CD4-positive, alpha-beta memory T cell (primary cell): ENCODE results near the gene CYREN. TPM values are rescaled to one million over a fixed set of nuclear protein-coding genes. Genes with fewer than 3 reads are reported as not detected.
A peak's percentile ranks its signal among the peaks of the same experiment; 100 is the strongest.

ENCODE experiments used
- CTCF ChIA-PET: fragments of 350-600 bp; sonication (Branson Sonifier 250); formaldehyde crosslinking; loops from one replicate; lab custom pipeline; 2021; ENCODE audit warnings: inconsistent platforms; ENCODE audit not compliant: partially characterized antibody; lab: Charles Lee
- POLR2A ChIA-PET: fragments of 350-600 bp; sonication (Branson Sonifier 250); formaldehyde crosslinking; loops from one replicate; lab custom pipeline; 2021; ENCODE audit not compliant: partially characterized antibody; lab: Charles Lee
- DNase-seq, 5 donors: peaks; one replicate each; pipeline versions ENCODE4 v3.0.0 to v3.0.0-alpha.2; 2020 to 2022; ENCODE audit warnings: mixed read lengths in 1 of 5
- H3K27ac ChIP-seq: one replicate; pipeline ENCODE4 v1.7.0; 2013; ENCODE audit warnings: low read depth, low read length
- H3K27me3 ChIP-seq: 2 replicates; pipeline ENCODE4 v1.7.0; 2013; ENCODE audit warnings: mild to moderate bottlenecking, low read length, moderate library complexity; ENCODE audit not compliant: insufficient read depth
- H3K36me3 ChIP-seq: 2 replicates; pipeline ENCODE4 v1.7.0; 2013; ENCODE audit warnings: mild to moderate bottlenecking, low read length, moderate library complexity; ENCODE audit not compliant: insufficient read depth
- H3K4me1 ChIP-seq: 2 replicates; pipeline ENCODE4 v1.7.0; 2013; ENCODE audit warnings: mild to moderate bottlenecking, low read length, moderate library complexity; ENCODE audit not compliant: insufficient read depth
- H3K4me3 ChIP-seq, 2 donors: one replicate each; pipeline ENCODE4 v1.7.0; 2013; ENCODE audit warnings: low read length in 2 of 2, mild to moderate bottlenecking in 1 of 2
- H3K9me3 ChIP-seq, 2 donors: one replicate each; pipeline ENCODE4 v1.7.0; 2013; ENCODE audit warnings: low read length in 2 of 2, control low read depth in 1 of 2; ENCODE audit not compliant: control insufficient read depth in 1 of 2
- H3K27ac Mint-ChIP-seq, 7 donors: one replicate each; pipeline ENCODE4 v1.8.0; 2020 to 2021; ENCODE audit warnings: mixed read lengths in 7 of 7, mild to moderate bottlenecking in 6 of 7, inconsistent platforms in 3 of 7, moderate library complexity in 3 of 7
- H3K27me3 Mint-ChIP-seq, 2 donors: one replicate each; pipeline ENCODE4 v1.8.0; 2020 to 2021; ENCODE audit warnings: mixed read lengths in 2 of 2
- H3K36me3 Mint-ChIP-seq, 2 donors: one replicate each; pipeline ENCODE4 v1.8.0; 2020 to 2021; ENCODE audit warnings: mixed read lengths in 2 of 2, inconsistent platforms in 1 of 2, mild to moderate bottlenecking in 1 of 2
- H3K4me1 Mint-ChIP-seq, 4 donors: one replicate each; pipeline ENCODE4 v1.8.0; 2020 to 2021; ENCODE audit warnings: mixed read lengths in 4 of 4, mild to moderate bottlenecking in 1 of 4
- H3K4me3 Mint-ChIP-seq, 8 donors: one replicate each; pipeline ENCODE4 v1.8.0; 2020 to 2021; ENCODE audit warnings: mixed read lengths in 8 of 8, mild to moderate bottlenecking in 7 of 8, moderate library complexity in 6 of 8, inconsistent platforms in 3 of 8
- H3K9me3 Mint-ChIP-seq, 8 donors: one replicate each; pipeline ENCODE4 v1.8.0; 2020 to 2021; ENCODE audit warnings: mixed read lengths in 8 of 8, mild to moderate bottlenecking in 5 of 8, inconsistent platforms in 3 of 8, moderate library complexity in 1 of 8
- intact Hi-C: fragments of 100-400 bp; cut with micrococcal nuclease; formaldehyde crosslinking; loops from one replicate; pipeline ENCODE4 v1.15.1; 2023
- polyA plus RNA-seq, 2 donors: library from polyadenylated mRNA; unstranded; fragments of 300-500 nt; fragmentation: Illumina TruSeq; gene quantifications; one replicate each; pipeline ENCODE4 v1.2.3, GENCODE V29; 2021
- total RNA-seq, 2 experiments: library from RNA; stranded (reverse); gene quantifications; one replicate each; pipeline ENCODE4 v1.2.3, GENCODE V29; 2021

The CYREN gene
- total and polyA plus RNA-seq, 4 experiments from 2014 or later = 35.2 to 52.9 (median 45.9) TPM

DNA sequence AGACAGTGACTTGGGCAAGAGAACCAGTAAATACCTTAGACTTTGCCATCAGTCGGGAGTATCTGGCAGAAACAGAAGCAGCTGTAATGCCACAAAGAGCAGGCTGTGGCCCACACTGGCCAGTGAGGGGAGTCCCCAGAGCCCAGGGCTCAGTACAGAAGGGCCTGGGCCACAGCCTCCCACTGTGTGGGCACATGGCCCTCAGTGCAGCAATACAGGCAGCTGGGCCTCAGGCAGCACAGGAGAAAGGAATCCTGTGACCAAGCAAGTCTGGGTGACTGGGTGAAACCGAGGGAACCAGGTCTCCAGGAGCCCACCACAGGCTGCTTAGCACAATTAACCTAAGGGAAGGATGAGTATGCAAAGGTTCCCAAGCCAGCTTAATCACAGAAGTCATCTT is 26.8 kb upstream of the CYREN start:
- H3K36me3 Mint-ChIP-seq = peaks cover 65 to 91% of the 10 kb centered on the region in 2 donors
- CTCF ChIA-PET = interaction anchor here (1.1 kb wide), 2 partner anchors 12 to 448 kb away, joined by 3 to 4 read pairs; no protein-coding TSS in a partner anchor
- Histone ChIP-seq H3K4me3 (no peak overlapping the region), H3K27ac (no peak overlapping the region), H3K36me3 (peaks cover 43% of the 10 kb centered on the region), H3K4me1 (no peaks in the 10 kb centered on the region), H3K27me3 (no peaks in the 10 kb centered on the region), H3K9me3 (no peaks in the 10 kb centered on the region)
- H3K4me1 Mint-ChIP-seq = peaks cover 4 to 9% (median 7%) of the 10 kb centered on the region in 4 donors
- POLR2A ChIA-PET = interaction anchor here (1.2 kb wide), 1 partner anchor 13 kb away, joined by 4 read pairs; no protein-coding TSS in a partner anchor
- no peaks in the 10 kb centered on the region for H3K9me3 Mint-ChIP-seq
- DNase-seq = no peak
- no peaks in the 10 kb centered on the region for H3K27me3 Mint-ChIP-seq
- H3K27ac Mint-ChIP-seq = no peak overlapping the region
- intact Hi-C loops = no loop called here
- H3K4me3 Mint-ChIP-seq = no peak overlapping the region

DNA sequence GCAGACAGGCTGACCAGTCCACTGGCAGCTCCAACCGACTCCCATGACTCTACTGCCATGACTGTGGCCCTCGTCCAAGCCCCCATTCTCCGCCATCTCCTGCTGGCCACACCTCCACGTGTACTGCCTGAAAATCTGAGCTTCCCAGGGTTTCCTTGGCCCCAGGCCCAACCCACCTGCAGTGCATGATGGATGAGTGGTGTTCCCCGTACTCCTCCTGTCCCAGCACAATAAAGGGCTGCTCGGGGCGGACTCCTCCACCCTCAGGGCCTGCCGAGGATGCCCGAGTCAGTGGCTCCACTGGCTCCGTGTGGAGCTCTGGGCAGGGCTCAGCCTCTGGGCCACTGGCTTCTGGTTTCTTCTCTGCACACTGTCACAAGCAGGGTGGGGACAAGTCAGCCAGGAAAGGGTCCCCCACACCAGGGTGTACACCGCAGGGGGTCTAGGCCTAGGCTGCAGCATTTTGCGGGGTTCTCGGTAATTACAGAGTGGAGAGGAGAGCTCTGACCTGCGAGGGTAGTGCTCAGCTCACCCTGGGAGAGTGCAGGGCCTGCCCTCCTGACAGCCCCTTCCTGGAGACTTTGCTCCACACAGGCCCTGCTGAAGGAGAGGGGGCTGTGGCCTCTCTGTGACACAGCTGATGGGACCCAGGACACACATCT is 25.6 kb upstream of the CYREN start:
- H3K36me3 ChIP-seq = peaks cover 41% of the 10 kb centered on the region
- no peaks in the 10 kb centered on the region for H3K27me3 Mint-ChIP-seq
- no peak overlapping the region for H3K27ac ChIP-seq
- no peaks in the 10 kb centered on the region for H3K9me3 ChIP-seq
- no peak for DNase-seq
- intact Hi-C loops = no loop called here
- no peak overlapping the region for H3K4me3 Mint-ChIP-seq
- no peak overlapping the region for H3K4me3 ChIP-seq
- H3K27ac Mint-ChIP-seq = no peak overlapping the region
- H3K36me3 Mint-ChIP-seq = peaks cover 65 to 88% of the 10 kb centered on the region in 2 donors
- H3K4me1 ChIP-seq = no peaks in the 10 kb centered on the region
- H3K9me3 Mint-ChIP-seq = no peaks in the 10 kb centered on the region
- ChIA-PET CTCF (interaction anchor here (1.3 kb wide), 1 partner anchor 9 kb away, joined by 4 read pairs; no protein-coding TSS in a partner anchor), POLR2A (no interaction called here)
- no peaks in the 10 kb centered on the region for H3K27me3 ChIP-seq
- H3K4me1 Mint-ChIP-seq = peaks cover 0 to 5% (median 2%) of the 10 kb centered on the region in 4 donors

DNA sequence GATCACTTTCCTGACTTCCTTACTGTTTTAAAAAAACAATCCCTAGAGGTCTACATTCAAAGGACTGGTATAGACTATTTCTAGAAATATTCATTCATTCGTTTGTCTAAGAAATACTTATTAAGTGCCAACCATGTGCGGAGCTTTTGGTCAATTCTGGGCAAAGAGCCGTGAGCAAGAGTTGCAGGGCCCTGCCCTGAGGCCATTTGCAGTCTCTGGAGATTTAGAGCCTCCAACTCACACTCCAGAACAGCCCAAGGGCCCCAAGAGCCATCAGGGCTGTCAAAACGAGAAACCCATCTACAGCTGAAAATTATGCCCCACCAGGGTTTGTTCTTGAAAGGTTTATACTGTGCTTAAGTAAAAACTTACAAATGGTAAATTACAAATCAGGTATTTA is 24.6 kb upstream of the CYREN start:
- Histone ChIP-seq H3K9me3 (no peaks in the 10 kb centered on the region), H3K36me3 (peaks cover 41% of the 10 kb centered on the region), H3K4me1 (no peaks in the 10 kb centered on the region), H3K27ac (no peak overlapping the region), H3K4me3 (no peak overlapping the region), H3K27me3 (no peaks in the 10 kb centered on the region)
- H3K27ac Mint-ChIP-seq = no peak overlapping the region
- H3K4me1 Mint-ChIP-seq = peaks cover 0 to 5% (median 4%) of the 10 kb centered on the region in 4 donors
- H3K27me3 Mint-ChIP-seq = no peaks in the 10 kb centered on the region
- POLR2A ChIA-PET = no interaction called here
- no peak for DNase-seq
- CTCF ChIA-PET = interaction anchor here (1.3 kb wide), 1 partner anchor 10 kb away, joined by 4 read pairs; no protein-coding TSS in a partner anchor
- peaks cover 74 to 88% of the 10 kb centered on the region in 2 donors for H3K36me3 Mint-ChIP-seq
- no peaks in the 10 kb centered on the region for H3K9me3 Mint-ChIP-seq
- H3K4me3 Mint-ChIP-seq = no peak overlapping the region
- intact Hi-C loops = no loop called here

DNA sequence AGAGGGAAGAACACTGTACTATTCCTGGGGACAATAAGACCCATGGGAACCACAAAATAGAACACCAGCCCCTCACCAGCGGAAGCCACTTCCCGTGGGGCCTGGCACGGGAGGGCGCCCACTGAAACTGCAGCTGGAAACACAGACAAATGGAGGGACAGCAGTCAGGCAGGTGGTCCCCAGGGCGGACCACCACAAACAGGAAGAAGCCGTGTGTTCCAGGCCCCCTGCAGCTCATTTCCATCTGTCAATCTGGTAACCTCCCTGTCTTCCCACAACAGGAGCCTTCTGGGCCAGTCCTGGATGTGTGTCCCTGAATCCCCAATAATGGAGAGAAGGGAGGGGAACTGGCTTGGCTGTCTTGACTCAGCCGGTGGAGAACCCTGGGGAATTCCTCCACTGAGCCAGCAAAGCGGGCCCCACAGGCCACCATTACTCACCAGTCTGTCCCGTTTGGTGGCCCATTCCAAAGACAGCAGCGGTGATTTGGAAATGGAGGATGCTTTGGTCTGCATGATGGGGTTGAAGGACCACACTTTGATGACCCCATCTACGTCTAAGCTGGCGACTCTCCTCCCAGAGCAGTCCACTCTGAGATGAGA is 24.1 kb upstream of the CYREN start:
- DNase-seq = no peak
- no peak overlapping the region for H3K27ac Mint-ChIP-seq
- CTCF ChIA-PET = interaction anchor here (1.4 kb wide), 1 partner anchor 40 kb away, joined by 3 read pairs; no protein-coding TSS in a partner anchor
- peaks cover 0 to 5% (median 4%) of the 10 kb centered on the region in 4 donors for H3K4me1 Mint-ChIP-seq
- no peaks in the 10 kb centered on the region for H3K27me3 Mint-ChIP-seq
- no peak overlapping the region for H3K4me3 ChIP-seq
- peaks cover 77 to 90% of the 10 kb centered on the region in 2 donors for H3K36me3 Mint-ChIP-seq
- no peak overlapping the region for H3K4me3 Mint-ChIP-seq
- H3K4me1 ChIP-seq = no peaks in the 10 kb centered on the region
- POLR2A ChIA-PET = no interaction called here
- intact Hi-C loops = no loop called here
- H3K27me3 ChIP-seq = no peaks in the 10 kb centered on the region
- H3K27ac ChIP-seq = no peak overlapping the region
- H3K9me3 Mint-ChIP-seq = no peaks in the 10 kb centered on the region
- H3K9me3 ChIP-seq = no peaks in the 10 kb centered on the region
- H3K36me3 ChIP-seq = peaks cover 39% of the 10 kb centered on the region

DNA sequence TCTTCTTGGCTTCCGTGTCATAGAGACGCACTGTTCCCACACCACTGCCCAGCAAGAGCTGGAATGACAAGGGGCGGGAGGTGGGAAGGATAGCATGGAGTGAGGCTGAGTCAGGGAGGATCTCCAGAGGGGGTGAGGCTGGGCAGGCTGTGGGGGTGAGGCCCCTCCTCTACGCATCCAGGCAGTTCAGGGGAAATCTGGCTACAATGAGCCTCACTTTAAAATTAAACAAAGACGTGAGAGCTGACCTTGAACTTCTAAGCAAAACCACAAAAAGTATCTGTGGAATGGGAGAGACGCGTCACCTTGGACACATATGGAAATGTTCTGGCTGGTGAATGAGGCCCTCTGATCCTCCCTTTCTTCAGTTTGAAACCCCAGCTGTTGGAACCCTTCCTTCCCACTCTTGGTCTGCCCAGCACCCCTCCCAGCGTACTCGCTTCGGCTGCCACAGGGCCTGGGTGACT is 23.1 kb upstream of the CYREN start:
- Mint-ChIP-seq H3K4me1 (peaks cover 0 to 5% (median 1%) of the 10 kb centered on the region in 4 donors), H3K9me3 (no peaks in the 10 kb centered on the region), H3K4me3 (no peak overlapping the region), H3K36me3 (peaks cover 80 to 92% of the 10 kb centered on the region in 2 donors), H3K27me3 (no peaks in the 10 kb centered on the region), H3K27ac (no peak overlapping the region)
- intact Hi-C loops = no loop called here
- ChIA-PET POLR2A (no interaction called here), CTCF (interaction anchor here (1.4 kb wide), 1 partner anchor 41 kb away, joined by 3 read pairs; no protein-coding TSS in a partner anchor)
- Histone ChIP-seq H3K36me3 (peaks cover 39% of the 10 kb centered on the region), H3K9me3 (no peaks in the 10 kb centered on the region), H3K27me3 (no peaks in the 10 kb centered on the region), H3K4me1 (no peaks in the 10 kb centered on the region), H3K4me3 (no peak overlapping the region), H3K27ac (no peak overlapping the region)
- no peak for DNase-seq

DNA sequence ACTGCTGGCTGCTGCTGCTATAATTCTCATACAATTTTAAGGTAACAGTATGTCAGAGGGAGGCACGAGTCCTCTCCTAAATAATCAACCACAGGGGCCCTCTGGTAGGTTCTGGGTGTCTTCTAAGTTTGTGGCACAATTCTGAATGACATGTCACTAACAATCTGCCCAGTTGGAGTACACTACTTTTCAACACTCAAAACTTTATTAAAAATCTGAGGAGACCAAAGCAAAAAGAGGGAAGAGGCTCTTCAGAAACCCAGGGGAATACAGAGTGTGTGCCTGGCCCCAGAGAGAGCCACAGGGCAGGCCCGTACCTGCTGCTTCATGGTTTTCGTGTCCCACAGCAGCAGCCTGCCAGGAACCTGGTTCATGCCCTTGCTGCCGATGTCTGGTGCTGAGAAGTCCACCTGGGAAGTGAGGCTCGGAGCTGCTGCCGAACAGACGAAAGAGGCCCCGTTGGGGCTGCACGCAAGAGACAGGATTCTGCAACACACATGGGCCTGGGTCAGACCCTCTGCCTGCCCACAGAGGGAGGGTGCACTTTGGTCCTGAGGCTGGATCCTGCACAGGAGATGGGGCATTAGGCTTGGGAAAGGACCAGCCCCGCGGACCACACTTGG is 22.5 kb upstream of the CYREN start:
- no peak overlapping the region for H3K4me3 Mint-ChIP-seq
- peaks cover 81 to 92% of the 10 kb centered on the region in 2 donors for H3K36me3 Mint-ChIP-seq
- Histone ChIP-seq H3K36me3 (peaks cover 45% of the 10 kb centered on the region), H3K4me3 (no peak overlapping the region), H3K9me3 (no peaks in the 10 kb centered on the region), H3K27ac (no peak overlapping the region), H3K27me3 (no peaks in the 10 kb centered on the region), H3K4me1 (no peaks in the 10 kb centered on the region)
- no peaks in the 10 kb centered on the region for H3K27me3 Mint-ChIP-seq
- peaks cover 0 to 5% (median 1%) of the 10 kb centered on the region in 4 donors for H3K4me1 Mint-ChIP-seq
- peak overlapping the region in 1 of 7 donors; percentile 52 for H3K27ac Mint-ChIP-seq
- intact Hi-C loops = no loop called here
- ChIA-PET POLR2A (no interaction called here), CTCF (interaction anchor here (1.4 kb wide), 1 partner anchor 42 kb away, joined by 3 read pairs; no protein-coding TSS in a partner anchor)
- DNase-seq = no peak
- H3K9me3 Mint-ChIP-seq = no peaks in the 10 kb centered on the region

DNA sequence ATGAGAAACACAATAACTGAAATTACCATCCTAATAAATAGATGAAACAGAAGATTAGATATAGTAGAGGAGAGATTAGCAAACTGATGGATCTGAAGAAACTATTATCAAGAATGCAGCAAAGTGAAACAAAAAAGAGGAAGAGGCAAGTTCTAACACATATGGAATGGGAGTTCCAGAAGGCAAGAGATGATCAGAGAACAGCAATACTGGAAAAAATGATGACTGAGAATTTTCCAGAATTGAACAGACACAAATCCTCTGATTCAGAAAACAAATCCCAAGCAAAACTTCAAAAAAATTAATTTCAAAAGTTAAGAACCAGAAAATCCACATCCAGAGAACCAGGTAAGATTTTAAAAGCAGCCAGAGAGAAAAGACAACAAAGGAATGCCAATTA is 20.2 kb upstream of the CYREN start:
- Histone ChIP-seq H3K9me3 (no peaks in the 10 kb centered on the region), H3K27me3 (no peaks in the 10 kb centered on the region), H3K27ac (no peak overlapping the region), H3K4me1 (no peaks in the 10 kb centered on the region), H3K4me3 (no peak overlapping the region), H3K36me3 (peaks cover 47% of the 10 kb centered on the region)
- H3K4me1 Mint-ChIP-seq = peaks cover 0 to 5% (median 1%) of the 10 kb centered on the region in 4 donors
- H3K9me3 Mint-ChIP-seq = no peaks in the 10 kb centered on the region
- no peak for DNase-seq
- intact Hi-C loops = no loop called here
- H3K27me3 Mint-ChIP-seq = no peaks in the 10 kb centered on the region
- ChIA-PET POLR2A (no interaction called here), CTCF (no interaction called here)
- H3K36me3 Mint-ChIP-seq = peaks cover 87 to 91% of the 10 kb centered on the region in 2 donors
- no peak overlapping the region for H3K4me3 Mint-ChIP-seq
- peak overlapping the region in 1 of 7 donors; percentile 11 for H3K27ac Mint-ChIP-seq
